Bronchus fibroblast of lung (primary cell): ENCODE data around the gene ISYNA1. TPM values are rescaled to one million over a fixed set of nuclear protein-coding genes. Genes with fewer than 3 reads are reported as not detected.

Experiments
- total RNA-seq: library from RNA; depleted of rRNA; stranded (reverse); fragments of >200 nt; gene quantifications from 2 replicates; pipeline ENCODE4 v1.2.3, GENCODE V29; 2015

Gene ISYNA1
- total RNA-seq, result 29.9 and 43.0 TPM in 2 replicates

GRCh38 chr19:18437491-18438330 is at the start of gene ISYNA1:
TSS of gene ISYNA1 (minus strand) at chr19:18438133. CDS start at chr19:18437979, 154 bp downstream.

GRCh38 chr19:18419195-18419698 is 18.7 kb downstream of the ISYNA1 start, which contains the start of gene SSBP4:
TSS of gene SSBP4 (plus strand) at chr19:18419398. CDS start at chr19:18419649, 251 bp downstream.

GRCh38 chr19:18397242-18398202 is 40.4 kb downstream of the ISYNA1 start, which contains the start of gene LRRC25:
TSS of gene LRRC25 (minus strand) at chr19:18397622. CDS start at chr19:18396963, 659 bp downstream.

GRCh38 chr19:18385675-18386542 is 52.0 kb downstream of the ISYNA1 start, which contains the start of gene GDF15:
TSS of gene GDF15 (plus strand) at chr19:18386158. CDS start at chr19:18386190, 32 bp downstream.

Other genes with a start within 250 kb of the ISYNA1 start
- 24.0 and 29.0 TPM in 2 replicates for gene MPV17L2, start 244.9 kb downstream of the ISYNA1 start, total RNA-seq
- gene RAB3A, start 234.1 kb downstream of the ISYNA1 start, total RNA-seq, result 0.67 and 1.0 TPM in 2 replicates
- gene PDE4C, start 211.7 kb downstream of the ISYNA1 start, total RNA-seq, result not detected in 2 replicates
- gene IQCN, start 163.7 kb downstream of the ISYNA1 start, total RNA-seq, result 0.30 and 0.50 TPM in 2 replicates
- gene JUND, start 156.5 kb downstream of the ISYNA1 start, total RNA-seq, result 288 and 304 TPM in 2 replicates
- gene LSM4, start 115.1 kb downstream of the ISYNA1 start, total RNA-seq, result 416 and 427 TPM in 2 replicates
- gene PGPEP1, start 97.5 kb downstream of the ISYNA1 start, total RNA-seq, result 6.1 and 8.7 TPM in 2 replicates
- gene GDF15, start 52.0 kb downstream of the ISYNA1 start, total RNA-seq, result 42.1 and 46.7 TPM in 2 replicates
- gene LRRC25, start 40.5 kb downstream of the ISYNA1 start, total RNA-seq, result 0.15 TPM in 1 of 2 replicates, not detected in the other
- 128 and 131 TPM in 2 replicates for gene SSBP4, start 18.7 kb downstream of the ISYNA1 start, total RNA-seq
- gene ELL, start 83.9 kb upstream of the ISYNA1 start, total RNA-seq, result 9.6 and 9.7 TPM in 2 replicates
- 217 and 236 TPM in 2 replicates for gene FKBP8, start 105.4 kb upstream of the ISYNA1 start, total RNA-seq
- 161 and 183 TPM in 2 replicates for gene KXD1, start 119.7 kb upstream of the ISYNA1 start, total RNA-seq
- gene UBA52, start 133.7 kb upstream of the ISYNA1 start, total RNA-seq, result 865 and 938 TPM in 2 replicates
- 73.0 and 79.5 TPM in 2 replicates for gene REX1BD, start 150.7 kb upstream of the ISYNA1 start, total RNA-seq
- gene CRLF1, start 168.7 kb upstream of the ISYNA1 start, total RNA-seq, result 0.74 and 1.3 TPM in 2 replicates
- gene TMEM59L, start 174.7 kb upstream of the ISYNA1 start, total RNA-seq, result under 0.01 TPM in 1 of 2 replicates, not detected in the other
- gene KLHL26, start 198.9 kb upstream of the ISYNA1 start, total RNA-seq, result 2.8 and 3.4 TPM in 2 replicates
- gene CRTC1, start 245.5 kb upstream of the ISYNA1 start, total RNA-seq, result 1.2 and 2.0 TPM in 2 replicates